Fibroblast of gingiva (primary cell): Measurements from ENCODE around the gene RPL28.
A peak's percentile ranks its signal among the peaks of the same experiment; 100 is the strongest.
"Not testable (repeated sequence)": the region's sequence is repeated elsewhere in the genome, so short reads cannot be mapped to it uniquely, and the experiment has no call there.

ENCODE experiments used
- DNase-seq: peaks from one replicate; pipeline ENCODE4 v3.0.0-alpha.2; 2011; ENCODE audit warnings: low read depth

RPL28 gene

GRCh38 chr19:55426042-55426441, 40.3 kb downstream of the RPL28 start:
- no peak for DNase-seq

GRCh38 chr19:55431183-55431582, 45.5 kb downstream of the RPL28 start:
- DNase-seq: no peak

- no peak for DNase-seq
Measured at GRCh38 chr19:55432241-55432959, 46.7 kb downstream of the RPL28 start.

DNA sequence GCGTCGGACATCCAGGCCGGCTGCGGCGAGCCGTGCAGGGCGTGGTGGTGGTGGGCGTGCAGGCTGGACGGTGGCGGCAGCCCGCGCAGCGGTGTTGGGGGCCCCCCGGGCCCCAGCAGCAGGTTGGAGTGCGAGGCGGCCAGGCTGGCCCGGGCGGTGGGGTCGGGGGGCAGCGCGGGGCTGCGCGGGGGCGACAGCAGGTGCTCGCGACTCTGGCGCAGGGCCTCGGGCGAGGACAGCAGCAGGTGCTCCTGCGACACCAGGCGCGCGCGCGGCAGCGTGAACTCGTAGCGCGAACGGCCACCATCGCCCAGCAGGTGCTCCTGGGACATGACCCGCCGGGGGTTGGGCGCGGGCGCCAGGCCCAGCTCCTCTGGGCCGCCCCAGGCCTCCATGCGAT, 47.6 kb downstream of the RPL28 start:
- no peak for DNase-seq

- DNase-seq: no peak
Measured at GRCh38 chr19:55434356-55434919, 48.7 kb downstream of the RPL28 start.

GRCh38 chr19:55435020-55435419, 49.3 kb downstream of the RPL28 start:
- DNase-seq: no peak

DNA sequence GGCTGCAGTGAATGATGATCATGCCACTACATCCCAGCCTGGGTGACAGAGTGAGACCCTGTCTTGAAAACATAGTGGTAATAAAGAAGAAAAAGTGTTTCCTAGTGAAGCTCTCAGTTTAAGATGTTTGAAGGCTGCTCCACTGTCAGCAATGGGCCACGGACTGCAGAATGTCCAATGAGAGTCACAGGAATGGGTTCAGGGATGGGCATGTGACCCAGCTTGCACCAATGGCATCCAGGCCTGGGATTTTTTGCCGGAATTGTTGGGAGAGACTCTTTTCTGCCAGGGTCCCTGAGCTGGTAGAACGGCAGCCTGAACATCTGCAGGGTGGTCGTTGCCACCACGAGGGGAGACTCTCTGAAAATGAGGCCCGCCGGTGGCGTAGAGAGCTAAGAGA, 51.1 kb downstream of the RPL28 start:
- no peak for DNase-seq

- peak; percentile 30 for DNase-seq
Measured at GRCh38 chr19:55437410-55437809, 51.7 kb downstream of the RPL28 start.

DNA sequence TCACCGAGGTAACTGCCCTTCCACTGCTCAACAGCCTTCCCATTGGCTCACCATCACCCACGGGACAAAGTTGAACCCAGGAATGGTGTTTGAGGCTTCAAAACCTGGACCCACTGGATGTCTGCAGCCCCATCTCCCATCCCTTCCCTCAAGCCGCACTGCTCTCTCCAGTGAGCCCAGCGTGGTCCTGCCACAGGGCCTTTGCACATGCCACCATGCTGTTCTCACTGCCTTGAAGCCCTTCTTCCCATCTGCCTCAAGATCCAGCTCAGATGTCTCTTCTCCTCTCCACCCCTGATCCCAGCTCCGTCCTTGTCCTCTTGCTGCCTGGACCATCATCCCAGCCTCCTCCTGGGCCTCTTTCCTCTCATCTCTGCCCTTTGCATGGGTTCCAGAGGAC, 53.3 kb downstream of the RPL28 start:
- DNase-seq: no peak

DNA sequence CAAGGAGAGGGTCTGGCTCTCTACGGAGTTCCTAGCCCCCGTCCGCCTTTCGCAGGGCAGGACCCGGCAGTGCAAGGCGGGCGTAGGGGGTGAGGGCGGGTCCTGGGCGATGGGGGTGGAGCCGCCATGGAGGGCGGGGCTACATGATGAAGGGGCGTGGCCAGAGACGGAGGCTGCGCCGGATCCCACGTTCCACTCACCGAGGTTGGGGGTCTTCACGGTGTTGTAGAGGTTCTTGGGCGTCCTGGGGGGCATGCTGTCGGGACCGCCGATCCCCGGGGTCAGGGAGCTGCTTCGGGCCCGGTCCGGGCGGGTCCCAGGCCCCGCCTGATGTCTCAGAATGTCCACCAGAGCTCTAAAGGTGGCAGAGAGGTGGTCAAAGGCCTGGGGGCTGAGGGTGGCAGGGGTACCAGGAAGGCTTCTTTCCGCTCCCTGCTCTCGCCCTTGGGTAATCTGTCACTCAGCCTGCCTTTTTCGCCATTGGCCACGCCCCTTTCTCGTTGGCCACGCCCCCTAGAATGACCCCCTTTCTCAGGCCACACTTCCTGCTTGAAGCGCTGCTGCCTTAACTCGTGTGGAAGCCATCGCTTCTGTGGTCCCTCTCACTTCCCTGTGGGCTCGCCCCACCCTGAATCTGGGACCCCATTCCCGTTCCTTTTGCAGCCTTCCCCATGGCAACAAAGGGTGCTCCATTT, 54.8 kb downstream of the RPL28 start:
- no peak for DNase-seq

DNA sequence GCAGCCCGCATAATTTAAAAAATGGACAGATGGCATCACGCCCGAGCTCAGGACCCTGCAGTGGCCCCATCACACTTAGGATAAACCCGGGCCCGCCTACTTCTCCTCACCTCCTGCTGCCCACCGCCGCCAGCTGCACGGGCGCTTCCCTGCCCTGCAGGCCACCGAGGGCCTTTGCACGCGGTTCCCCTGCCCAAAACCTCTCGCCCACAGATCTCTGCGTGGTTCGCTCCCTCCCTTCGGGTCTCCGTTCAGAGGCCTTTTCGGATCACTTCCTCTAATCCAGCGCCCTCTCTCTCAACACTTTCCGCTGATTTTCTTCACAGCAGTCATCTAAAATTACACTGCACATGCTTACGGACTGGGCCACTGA, 55.6 kb downstream of the RPL28 start:
- no peak for DNase-seq

- no peak for DNase-seq
Measured at GRCh38 chr19:55441692-55442321, 56.1 kb downstream of the RPL28 start.

GRCh38 chr19:55442372-55442961, 56.7 kb downstream of the RPL28 start:
- DNase-seq: no peak

DNA sequence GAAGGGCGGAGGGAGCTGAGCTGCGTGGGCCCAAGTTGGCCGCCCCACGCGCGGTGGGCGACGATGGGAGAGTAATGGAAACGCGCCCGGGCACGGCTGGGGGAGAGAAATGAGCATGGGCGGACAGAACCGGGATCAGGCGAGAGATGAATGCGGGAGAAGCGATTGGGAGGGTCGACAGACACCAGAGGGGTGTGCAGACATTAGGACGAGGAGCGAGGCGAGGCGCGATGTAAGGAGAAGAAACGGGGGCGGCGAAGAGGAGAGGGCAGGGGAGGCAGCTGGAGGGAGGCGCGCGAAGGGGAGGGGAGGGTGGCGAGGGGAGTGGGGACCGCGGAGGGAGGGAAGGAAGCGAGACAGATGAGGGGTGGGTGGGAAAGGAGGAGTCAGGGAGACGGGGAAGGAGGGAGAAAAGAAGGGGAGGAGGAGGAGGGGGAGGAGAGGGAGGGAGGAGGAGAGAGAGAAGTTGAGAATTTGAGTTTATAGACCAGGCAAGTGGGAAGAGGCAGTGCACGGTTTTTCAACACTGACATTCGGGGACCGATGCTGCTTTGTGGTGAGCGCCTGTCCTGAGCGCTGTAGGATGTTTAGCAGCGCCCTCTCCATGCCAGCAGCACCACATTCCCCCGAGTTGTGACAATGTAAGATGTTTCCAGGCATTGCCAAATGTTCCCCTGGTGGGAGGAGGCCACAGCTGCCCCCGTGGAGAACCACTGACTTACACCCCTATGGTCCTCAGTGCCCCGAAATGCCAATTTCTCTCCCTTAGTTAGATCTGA, 57.5 kb downstream of the RPL28 start, which contains the start of gene SHISA7:
TSS of gene SHISA7 (minus strand) at position 256 of the 779 bp plus-strand sequence. CDS start 437 bp downstream, outside the sequence.
- no peak for DNase-seq

DNA sequence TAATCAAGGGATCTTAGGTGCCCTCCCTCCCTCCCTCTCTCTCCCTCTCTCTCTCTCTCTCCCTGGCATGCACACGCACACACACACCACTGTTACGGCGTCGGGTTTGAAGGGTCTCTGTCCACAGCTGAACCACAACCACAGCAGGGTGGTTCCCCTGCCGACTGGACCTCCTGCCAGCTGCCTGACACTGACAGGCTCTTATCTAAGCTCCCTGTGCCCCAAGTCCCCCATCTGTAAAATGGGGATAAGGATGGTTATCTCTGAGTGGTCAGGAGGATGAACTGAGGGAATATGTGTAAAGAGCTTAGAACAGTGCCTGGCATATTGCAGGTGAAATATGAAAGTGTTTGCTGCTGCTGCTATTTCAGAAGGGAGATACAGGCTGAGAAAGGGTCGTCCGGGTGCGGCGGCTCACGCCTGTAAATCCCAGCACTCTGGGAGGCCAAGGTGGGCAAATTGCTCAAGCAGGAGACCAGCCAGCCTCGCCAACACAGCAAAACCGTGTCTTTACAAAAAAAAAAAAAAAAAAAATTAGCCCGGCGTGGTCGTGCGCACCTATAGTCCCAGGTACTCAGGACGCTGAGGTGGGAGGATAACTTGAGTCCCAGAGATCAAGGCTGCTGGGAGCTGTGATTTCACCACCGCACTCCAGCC, 58.2 kb downstream of the RPL28 start:
- DNase-seq: no peak

- no peak for DNase-seq
Measured at GRCh38 chr19:55444646-55445045, 58.9 kb downstream of the RPL28 start.

DNA sequence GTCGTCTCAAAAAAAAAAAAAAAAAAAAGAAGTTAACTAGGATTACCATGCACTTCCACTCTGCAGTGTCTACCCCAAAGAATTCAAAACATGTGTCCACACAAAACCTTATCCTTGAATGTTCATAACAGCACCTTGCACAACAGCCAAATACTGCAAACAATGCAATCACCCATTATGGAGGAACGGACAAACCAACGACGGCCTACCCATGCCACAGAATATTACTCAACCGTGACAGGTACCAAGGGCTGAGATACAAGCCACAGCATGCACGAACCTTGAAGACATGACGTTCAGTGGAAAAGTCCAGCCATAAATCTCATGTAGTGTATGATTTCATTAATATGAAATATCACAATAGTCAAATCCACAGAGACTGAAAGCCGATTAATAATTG, 60.3 kb downstream of the RPL28 start:
- DNase-seq: no peak

DNA sequence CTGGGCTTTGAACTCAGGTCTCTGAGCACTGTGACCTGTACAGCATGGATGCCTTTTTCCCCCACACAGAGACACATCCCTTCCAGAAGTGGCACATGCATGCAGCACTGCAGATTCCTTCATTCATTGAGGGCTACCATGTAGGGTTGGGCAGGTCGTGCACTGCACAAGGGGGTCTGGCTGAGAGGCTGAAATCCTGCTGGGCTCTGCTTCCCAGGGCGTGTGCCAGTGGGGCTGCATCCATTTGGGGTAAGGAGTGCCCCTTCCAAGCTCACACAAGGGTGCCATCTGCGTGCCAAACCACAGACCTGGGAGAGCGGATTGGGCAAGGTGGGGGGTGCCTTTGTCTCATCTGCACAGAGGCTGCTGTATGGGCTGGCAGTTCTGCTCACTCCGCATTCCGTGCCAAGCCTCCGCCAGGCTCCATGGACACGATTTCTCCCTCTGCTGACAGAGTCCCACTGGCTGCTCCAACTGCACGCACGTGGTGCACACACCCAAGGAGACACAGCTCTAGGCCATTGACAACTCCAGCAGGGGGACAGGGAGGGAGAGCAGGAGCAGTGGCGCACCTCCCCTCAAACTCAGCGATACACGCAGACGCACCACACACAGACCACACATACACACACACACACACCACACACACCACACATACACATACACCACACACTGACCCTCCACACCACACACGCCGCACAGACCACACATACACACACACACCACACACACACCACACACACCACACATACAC, 61.9 kb downstream of the RPL28 start:
- peak; percentile 57 for DNase-seq

- not testable (repeated sequence) for DNase-seq
Measured at GRCh38 chr19:55448175-55448490, 62.4 kb downstream of the RPL28 start.

GRCh38 chr19:55449469-55449868, 63.7 kb downstream of the RPL28 start:
- DNase-seq: no peak
